ENCODE results near the gene CACNA1H. TPM values are rescaled to one million over a fixed set of nuclear protein-coding genes. Genes with fewer than 3 reads are reported as not detected.

Gene CACNA1H
- total and polyA plus RNA-seq, 2 of the 8 experiments (the other 6 are each of a cell fraction or from before 2014, with no cell fraction given), result 14.0 to 28.7 TPM

DNA sequence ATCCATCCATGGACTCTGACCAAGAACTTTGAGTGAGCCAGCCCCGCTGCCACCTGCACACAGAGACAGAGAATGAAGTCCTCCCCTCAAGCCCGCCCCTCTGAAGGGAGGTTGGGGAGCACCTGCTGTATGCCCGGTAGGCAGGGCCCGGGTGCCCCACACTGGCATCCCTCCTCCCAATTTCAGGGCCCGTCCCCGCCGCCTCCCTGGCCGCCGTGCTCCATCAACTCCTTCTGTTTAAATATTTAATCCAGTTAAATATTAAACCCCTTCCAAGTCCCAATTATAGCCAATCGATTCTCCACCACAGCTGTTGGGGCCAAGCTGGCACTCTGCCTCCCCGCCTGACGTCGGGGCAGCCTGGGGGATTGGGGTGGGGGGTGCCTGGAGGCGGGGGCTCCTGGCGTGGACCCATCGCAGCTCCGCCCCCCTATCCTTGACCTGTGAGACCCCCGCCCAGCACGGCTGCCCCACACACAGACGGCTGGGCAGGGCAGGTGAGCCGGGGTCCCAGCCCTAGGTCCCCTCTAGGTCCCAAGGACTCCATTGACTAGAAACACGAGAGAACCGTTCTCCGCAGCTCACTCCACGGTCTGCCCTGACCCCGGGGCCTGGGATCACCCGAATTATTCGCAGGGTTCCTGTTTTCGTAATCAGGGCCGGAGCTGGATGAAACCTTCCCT, 18.0 kb upstream of the CACNA1H start:
- CTCF ChIA-PET (ENCODE audit: partially characterized antibody), result no interaction called here
- Histone ChIP-seq H4K5ac (ENCODE audit: insufficient read length, low read depth, low read length) (no peak overlapping the region), H2AFZ (ENCODE audit: low read length) (no peak overlapping the region), H2AK5ac (ENCODE audit: low read depth, low read length) (no peak overlapping the region), H3K27me3 (replicated peaks in 1 of 4; ENCODE audit: control insufficient read depth in 3 of 4, extremely low read depth in 1 of 4, insufficient read depth in 3 of 4, low read length in 3 of 4) (no peaks in the 10 kb centered on the region), H2BK120ac (replicated peaks; ENCODE audit: low read depth, low read length) (no peak overlapping the region), H3K14ac (ENCODE audit: insufficient read length) (no peak overlapping the region), H3K79me1 (ENCODE audit: low read depth, low read length) (no peaks in the 10 kb centered on the region), H3K4ac (replicated peaks; ENCODE audit: insufficient read length, low read depth, low read length) (no peak overlapping the region), H3K9ac (replicated peaks in 1 of 4; ENCODE audit: extremely low read depth in 1 of 4, low read depth in 3 of 4, low read length in 3 of 4) (no peak overlapping the region), H3K23me2 (ENCODE audit: low read depth, low read length) (no peaks in the 10 kb centered on the region), H2BK12ac (ENCODE audit: low read depth, low read length) (no peak overlapping the region), H3K79me2 (ENCODE audit: control insufficient read depth in 1 of 2, insufficient read depth in 2 of 2, low read length in 2 of 2) (no peaks in the 10 kb centered on the region), H2BK20ac (ENCODE audit: low read length) (no peak overlapping the region), H4K8ac (ENCODE audit: extremely low read depth, insufficient read depth, low read length) (no peak overlapping the region), H3K4me2 (ENCODE audit: insufficient read depth in 1 of 2, low read depth in 2 of 2, low read length in 2 of 2) (no peak overlapping the region), H3K23ac (ENCODE audit: insufficient read length) (no peak overlapping the region), H3K18ac (ENCODE audit: extremely low read depth, low read length) (no peak overlapping the region), H3K27ac (ENCODE audit: low read depth, low read length) (no peak overlapping the region), H3K56ac (replicated peaks; ENCODE audit: insufficient read length, low read depth, low read length) (no peak overlapping the region), H3K9me3 (ENCODE audit: insufficient read depth in 2 of 2, low read depth in 1 of 2, low read length in 1 of 2) (no peaks in the 10 kb centered on the region), H2BK15ac (ENCODE audit: low read length) (no peak overlapping the region), H3K36me3 (ENCODE audit: control insufficient read depth in 2 of 4, insufficient read depth in 4 of 4, low read length in 3 of 4) (no peaks in the 10 kb centered on the region), H3K4me3 (ENCODE audit: extremely low read depth in 1 of 4, insufficient read depth in 2 of 4, low read depth in 3 of 4, low read length in 4 of 4) (no peak overlapping the region), H4K20me1 (replicated peaks in 1 of 2; ENCODE audit: control insufficient read depth in 1 of 2, insufficient read depth in 2 of 2, low read length in 2 of 2) (no peaks in the 10 kb centered on the region), H3K4me1 (replicated peaks in 1 of 4; ENCODE audit: control insufficient read depth in 3 of 4, insufficient read depth in 4 of 4, low read length in 3 of 4) (no peaks in the 10 kb centered on the region), H4K91ac (replicated peaks; ENCODE audit: insufficient read length, low read length) (no peak overlapping the region), H2BK5ac (ENCODE audit: low read depth, low read length) (no peak overlapping the region)
- POLR2A ChIA-PET (ENCODE audit: partially characterized antibody), result no interaction called here
- WGBS, 2 experiments (ENCODE audit: extremely low coverage in 1 of 2, insufficient coverage in 1 of 2, insufficient read length in 1 of 2, insufficient replicate concordance in 2 of 2, low coverage in 1 of 2, low lambda C conversion rate in 2 of 2, missing lambda C conversion rate in 1 of 2), result 94% methylated on average over 19 of the region's 30 CpGs; no CpG with 5 or more reads in 1 of the 2 experiments
- DNase-seq (ENCODE audit: low read depth in 1 of 2, low spot score in 2 of 2), result no peak
- FAIRE-seq, result no peak
- no peak for TF ChIP-seq SRF (IDR thresholded peaks at IDR 0.05; ENCODE audit: low read depth, low read length)
- no peak for TF ChIP-seq BRCA1 (IDR thresholded peaks at IDR 0.05; ENCODE audit: low read depth, low read length)
- TF ChIP-seq BACH1 (IDR thresholded peaks at IDR 0.05; ENCODE audit: low read length), result no peak
- TF ChIP-seq EZH2 (IDR thresholded peaks at IDR 0.05; ENCODE audit: low read depth, low read length, severe bottlenecking), result no peak
- no peak for TF ChIP-seq GABPA (IDR thresholded peaks at IDR 0.05; ENCODE audit: borderline replicate concordance, insufficient read depth, low read length)
- TF ChIP-seq SAP30 (IDR thresholded peaks at IDR 0.05; ENCODE audit: insufficient read depth, insufficient replicate concordance, low read length), result no peak
- no peak for TF ChIP-seq CBX5 (IDR thresholded peaks at IDR 0.05; ENCODE audit: low read depth, low read length)
- no peak for TF ChIP-seq RXRA (IDR thresholded peaks at IDR 0.05; ENCODE audit: insufficient read depth, low read depth, low read length)
- no peak for TF ChIP-seq YY1 (IDR thresholded peaks at IDR 0.05; ENCODE audit: low read depth, low read length)
- no peak for TF ChIP-seq POLR2AphosphoS5 (IDR thresholded peaks at IDR 0.05; ENCODE audit: low read depth, low read length)
- no peak for TF ChIP-seq RBBP5 (IDR thresholded peaks at IDR 0.05; ENCODE audit: borderline replicate concordance, low read depth, low read length)
- no peak for TF ChIP-seq TBP (IDR thresholded peaks at IDR 0.05; ENCODE audit: low read depth, low read length)
- TF ChIP-seq FOSL1 (IDR thresholded peaks at IDR 0.05; ENCODE audit: insufficient read depth, low read depth, low read length), result no peak
- TF ChIP-seq EGR1 (IDR thresholded peaks at IDR 0.05; ENCODE audit: borderline replicate concordance, low read depth, low read length), result no peak
